Measurements from ENCODE around the gene MACF1. TPM values are rescaled to one million over a fixed set of nuclear protein-coding genes. Genes with fewer than 3 reads are reported as not detected.

Gene MACF1
- total RNA-seq, 1 experiment from 2014 or later = 190 TPM

GRCh38 chr1:39239968-39240367 lies 35.5 kb downstream of the MACF1 start:
- H3K4me3 Mint-ChIP-seq = no peak overlapping the region

More at GRCh38 chr1:39239968-39240367, 35.5 kb downstream of the MACF1 start:
- H4K91ac ChIP-seq (ENCODE audit: insufficient read length, low read depth, low read length) = no peak overlapping the region
- H3K79me2 ChIP-seq (ENCODE audit: insufficient read depth, low read length) = peaks cover 4% of the 10 kb centered on the region; the same call in 1 of the 2 replicates
- H3K27me3 Mint-ChIP-seq (ENCODE audit: low read depth) = no peaks in the 10 kb centered on the region
- H3K36me3 Mint-ChIP-seq (ENCODE audit: insufficient read depth in 1 of 3, low read depth in 3 of 3) = peaks cover 7 to 21% (median 17%) of the 10 kb centered on the region in 3 experiments; a peak in 6 of 7 replicates
- H3K23me2 ChIP-seq (ENCODE audit: insufficient read length, low read depth, low read length, poor library complexity, severe bottlenecking) = no peaks in the 10 kb centered on the region
- no peaks in the 10 kb centered on the region for H3K9me3 ChIP-seq (ENCODE audit: control insufficient read depth, low read depth, low read length)
- H2BK120ac ChIP-seq (ENCODE audit: low read depth, low read length, poor library complexity, severe bottlenecking) = no peak overlapping the region
- H3K9me3 Mint-ChIP-seq = peaks cover 5 to 6% of the 10 kb centered on the region in 2 experiments; a peak in 4 of 5 replicates
- H3K56ac ChIP-seq (ENCODE audit: insufficient read length, low read depth, low read length) = no peak overlapping the region
- no peak overlapping the region for H3K14ac ChIP-seq (ENCODE audit: insufficient read depth, low read length)
- no peak overlapping the region for H2AFZ ChIP-seq (ENCODE audit: low read length)
- no peak overlapping the region for H4K5ac ChIP-seq (ENCODE audit: insufficient read length, low read depth, low read length)
- TF ChIP-seq CTCF (conservative IDR thresholded peaks at IDR 0.05) = no peak
- H3K4me1 Mint-ChIP-seq = peaks cover 6 to 12% of the 10 kb centered on the region in 2 experiments; a peak in 2 of 4 replicates
- no peak overlapping the region for H3K4ac ChIP-seq (ENCODE audit: low read depth, low read length)
- H3K23ac ChIP-seq (ENCODE audit: insufficient read length, low read depth, low read length) = no peak overlapping the region
- peak overlapping the region in 1 of 3 experiments; percentile 35; a peak in 2 of 7 replicates for H3K27ac Mint-ChIP-seq
- no peak overlapping the region for H3K9ac ChIP-seq (ENCODE audit: extremely low read depth, insufficient read length, low read length)
- H3K18ac ChIP-seq (ENCODE audit: insufficient read length, low read depth, low read length) = no peak overlapping the region
- WGBS (ENCODE audit: extremely low coverage, insufficient read length, low lambda C conversion rate) = no CpG with 5 or more reads among the region's 3 CpGs
- no peak overlapping the region for H2BK15ac ChIP-seq (ENCODE audit: low read depth, low read length)
- H2BK20ac ChIP-seq (ENCODE audit: low read depth, low read length, poor library complexity, severe bottlenecking) = no peak overlapping the region
- H3K4me2 ChIP-seq (ENCODE audit: insufficient read depth, insufficient read length, low read length) = no peak overlapping the region
- H3T11ph ChIP-seq (ENCODE audit: low read length) = no peak overlapping the region
- no peak for DNase-seq
- H4K20me1 ChIP-seq (ENCODE audit: control insufficient read depth, insufficient read depth, insufficient read length) = no peaks in the 10 kb centered on the region
- H3K27me3 ChIP-seq (ENCODE audit: insufficient read depth, low read length) = no peaks in the 10 kb centered on the region
- H3K27ac ChIP-seq (ENCODE audit: insufficient read length, low read depth, low read length) = no peak overlapping the region
- H2AK5ac ChIP-seq (ENCODE audit: insufficient read length, low read length) = no peak overlapping the region
- H2BK12ac ChIP-seq (ENCODE audit: insufficient read length, low read depth, low read length) = no peak overlapping the region
- no peak overlapping the region for H2BK5ac ChIP-seq (ENCODE audit: insufficient read length, low read length)
- H3K79me1 ChIP-seq (ENCODE audit: insufficient read depth, low read depth, low read length, poor library complexity, severe bottlenecking) = peaks cover 2% of the 10 kb centered on the region
- H3K4me1 ChIP-seq (ENCODE audit: insufficient read depth, low read length) = no peaks in the 10 kb centered on the region
- no peak overlapping the region for H4K8ac ChIP-seq (replicated peaks; ENCODE audit: insufficient read length, low read depth, low read length)
